ENCODE data around the gene WDR48.

GRCh38 chr3:39013289-39013688 is 38.5 kb upstream of the WDR48 start:
- TF ChIP-seq, protein P1, sequence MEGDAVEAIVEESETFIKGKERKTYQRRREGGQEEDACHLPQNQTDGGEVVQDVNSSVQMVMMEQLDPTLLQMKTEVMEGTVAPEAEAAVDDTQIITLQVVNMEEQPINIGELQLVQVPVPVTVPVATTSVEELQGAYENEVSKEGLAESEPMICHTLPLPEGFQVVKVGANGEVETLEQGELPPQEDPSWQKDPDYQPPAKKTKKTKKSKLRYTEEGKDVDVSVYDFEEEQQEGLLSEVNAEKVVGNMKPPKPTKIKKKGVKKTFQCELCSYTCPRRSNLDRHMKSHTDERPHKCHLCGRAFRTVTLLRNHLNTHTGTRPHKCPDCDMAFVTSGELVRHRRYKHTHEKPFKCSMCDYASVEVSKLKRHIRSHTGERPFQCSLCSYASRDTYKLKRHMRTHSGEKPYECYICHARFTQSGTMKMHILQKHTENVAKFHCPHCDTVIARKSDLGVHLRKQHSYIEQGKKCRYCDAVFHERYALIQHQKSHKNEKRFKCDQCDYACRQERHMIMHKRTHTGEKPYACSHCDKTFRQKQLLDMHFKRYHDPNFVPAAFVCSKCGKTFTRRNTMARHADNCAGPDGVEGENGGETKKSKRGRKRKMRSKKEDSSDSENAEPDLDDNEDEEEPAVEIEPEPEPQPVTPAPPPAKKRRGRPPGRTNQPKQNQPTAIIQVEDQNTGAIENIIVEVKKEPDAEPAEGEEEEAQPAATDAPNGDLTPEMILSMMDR (conservative IDR thresholded peaks at IDR 0.05; ENCODE audit: low read depth, low read length) = no peak
- TF ChIP-seq EZH2 (IDR thresholded peaks at IDR 0.05; ENCODE audit: borderline replicate concordance, low read depth, low read length, poor library complexity, severe bottlenecking) = no peak
